Measurements from ENCODE around the gene ASNSD1. TPM values are rescaled to one million over a fixed set of nuclear protein-coding genes. Genes with fewer than 3 reads are reported as not detected.

ASNSD1 gene
- total RNA-seq, 1 donor from 2014 or later: 39.9 TPM

Other genes with a start within 250 kb of the ASNSD1 start
- 42.2 and 46.8 TPM in 2 replicates for gene WDR75, start 220.0 kb upstream of the ASNSD1 start, total RNA-seq
- 7.5 and 8.3 TPM in 2 replicates for gene SLC40A1, start 80.7 kb upstream of the ASNSD1 start, total RNA-seq
- 3.3 and 3.8 TPM in 2 replicates for gene ANKAR, start 13.2 kb downstream of the ASNSD1 start, total RNA-seq
- gene OSGEPL1, start 101.3 kb downstream of the ASNSD1 start, total RNA-seq: 6.8 and 9.0 TPM in 2 replicates
- gene ORMDL1, start 122.9 kb downstream of the ASNSD1 start, total RNA-seq: 75.2 and 79.1 TPM in 2 replicates
- gene PMS1, start 123.0 kb downstream of the ASNSD1 start, total RNA-seq: 14.4 and 18.8 TPM in 2 replicates

All from kidney epithelial cell (primary cell).